Endodermal cell (in vitro differentiated cells): ENCODE data around the gene ATP13A3. TPM values are rescaled to one million over a fixed set of nuclear protein-coding genes. Genes with fewer than 3 reads are reported as not detected.

Experiments
- DNase-seq: peaks from one replicate; pipeline ENCODE4 v3.0.0-alpha.2; 2017
- H3K27ac ChIP-seq: 2 replicates; pipeline ENCODE4 v1.5.1; 2013; ENCODE audit warnings: mild to moderate bottlenecking, low read depth, low read length, moderate library complexity
- H3K27me3 ChIP-seq: 2 replicates; pipeline ENCODE4 v1.6.1; 2013; ENCODE audit warnings: mild to moderate bottlenecking, low read length, moderate library complexity; ENCODE audit not compliant: insufficient read depth, control insufficient read depth, poor library complexity, severe bottlenecking
- H3K36me3 ChIP-seq: 2 replicates; pipeline ENCODE4 v1.7.0; 2013; ENCODE audit warnings: mild to moderate bottlenecking, low read length, moderate library complexity; ENCODE audit not compliant: control insufficient read depth, insufficient read depth
- H3K4me1 ChIP-seq: one replicate; pipeline ENCODE4 v1.7.0; 2013; ENCODE audit warnings: low read length; ENCODE audit not compliant: control insufficient read depth, insufficient read depth
- H3K4me3 ChIP-seq: 2 replicates; pipeline ENCODE4 v1.5.1; 2013; ENCODE audit warnings: mild to moderate bottlenecking, low read length, moderate library complexity
- H3K9ac ChIP-seq: 2 replicates; pipeline ENCODE4 v1.6.1; 2013; ENCODE audit warnings: mild to moderate bottlenecking, low read length, moderate library complexity; ENCODE audit not compliant: poor library complexity, severe bottlenecking; ENCODE audit errors: extremely low read depth
- H3K9me3 ChIP-seq: 2 replicates; pipeline ENCODE4 v1.6.1; 2013; ENCODE audit warnings: mild to moderate bottlenecking, low read length, moderate library complexity; ENCODE audit not compliant: control insufficient read depth
- H3K27ac Mint-ChIP-seq: 2 replicates; pipeline ENCODE4 v1.8.0; 2020; ENCODE audit warnings: mixed read lengths
- H3K27me3 Mint-ChIP-seq: 2 replicates; pipeline ENCODE4 v1.8.0; 2021; ENCODE audit warnings: mild to moderate bottlenecking, mixed read lengths; ENCODE audit not compliant: insufficient read depth
- H3K36me3 Mint-ChIP-seq: 2 replicates; pipeline ENCODE4 v1.8.0; 2020; ENCODE audit warnings: low read depth, mixed read lengths
- H3K4me1 Mint-ChIP-seq: 2 replicates; pipeline ENCODE4 v1.8.0; 2020; ENCODE audit warnings: mixed read lengths
- H3K4me3 Mint-ChIP-seq: 2 replicates; pipeline ENCODE4 v1.8.0; 2020; ENCODE audit warnings: mild to moderate bottlenecking, moderate library complexity, mixed read lengths
- H3K9me3 Mint-ChIP-seq: 2 replicates; pipeline ENCODE4 v1.8.0; 2020; ENCODE audit warnings: mild to moderate bottlenecking, mixed read lengths
- CTCF ChIP-seq: fragments of 200-600 bp; sonication (generic); conservative IDR thresholded peaks from 2 replicates; pipeline ENCODE4 v1.5.0; 2021; ENCODE audit warnings: antibody characterized with exemption, mild to moderate bottlenecking
- WGBS, 2 experiments: methylation state at CpG; one replicate each; pipeline versions ENCODE4 v1.1.5 to v1.1.7; 2013; ENCODE audit warnings: missing lambda C conversion rate in 2 of 2, mixed read lengths in 1 of 2; ENCODE audit not compliant: insufficient coverage in 1 of 2, insufficient read length in 1 of 2; 5-methylcytosine and 5-hydroxymethylcytosine counted together
- total RNA-seq, 2 donors: library from RNA; stranded (reverse); fragmentation: NEBNext Ultra II Directional in 1 of 2; extraction: Animal tissue kit (Norgen Biotek cat#: 25700) in 1 of 2; gene quantifications; 2 replicates in 1 of 2; 3 replicates in 1 of 2; pipeline ENCODE4 v1.2.1, GENCODE V29; 2021

ATP13A3 gene
- total RNA-seq, 2 donors from 2014 or later: 99.7 to 125 TPM

- no peak overlapping the region for H3K4me3 Mint-ChIP-seq
- no peak for DNase-seq
- H3K27ac ChIP-seq: no peak overlapping the region
- no peak for TF ChIP-seq CTCF
- no peak overlapping the region for H3K27ac Mint-ChIP-seq
- H3K9me3 Mint-ChIP-seq: peaks cover 9% of the 10 kb centered on the region
- H3K4me1 ChIP-seq: peaks cover 19% of the 10 kb centered on the region
- H3K36me3 Mint-ChIP-seq: no peaks in the 10 kb centered on the region
- H3K36me3 ChIP-seq: no peaks in the 10 kb centered on the region
- H3K27me3 Mint-ChIP-seq: peaks cover 42% of the 10 kb centered on the region
- H3K4me3 ChIP-seq: no peak overlapping the region
- H3K9me3 ChIP-seq: peaks cover 9% of the 10 kb centered on the region
- H3K27me3 ChIP-seq: peaks cover 39% of the 10 kb centered on the region
- no peak overlapping the region for H3K9ac ChIP-seq
- peaks cover 30% of the 10 kb centered on the region for H3K4me1 Mint-ChIP-seq
- WGBS, 2 experiments: 86 to 90% methylated on average over 15 of the region's 15 CpGs
Observed at GRCh38 chr3:194386066-194386465, 100.7 kb downstream of the ATP13A3 start.

- Histone ChIP-seq H3K36me3 (no peaks in the 10 kb centered on the region), H3K27me3 (peaks cover 44% of the 10 kb centered on the region), H3K9me3 (no peaks in the 10 kb centered on the region), H3K4me1 (peaks cover 19% of the 10 kb centered on the region), H3K27ac (no peak overlapping the region), H3K4me3 (no peak overlapping the region), H3K9ac (no peak overlapping the region)
- no peak for TF ChIP-seq CTCF
- no peak overlapping the region for H3K27ac Mint-ChIP-seq
- H3K4me3 Mint-ChIP-seq: no peak overlapping the region
- peaks cover 48% of the 10 kb centered on the region for H3K27me3 Mint-ChIP-seq
- 94% methylated on average over 4 to 12 of the region's 12 CpGs for WGBS, 2 experiments
- no peaks in the 10 kb centered on the region for H3K36me3 Mint-ChIP-seq
- no peaks in the 10 kb centered on the region for H3K9me3 Mint-ChIP-seq
- H3K4me1 Mint-ChIP-seq: peaks cover 30% of the 10 kb centered on the region
- DNase-seq: no peak
Observed at GRCh38 chr3:194384569-194385001, 102.2 kb downstream of the ATP13A3 start.

DNA sequence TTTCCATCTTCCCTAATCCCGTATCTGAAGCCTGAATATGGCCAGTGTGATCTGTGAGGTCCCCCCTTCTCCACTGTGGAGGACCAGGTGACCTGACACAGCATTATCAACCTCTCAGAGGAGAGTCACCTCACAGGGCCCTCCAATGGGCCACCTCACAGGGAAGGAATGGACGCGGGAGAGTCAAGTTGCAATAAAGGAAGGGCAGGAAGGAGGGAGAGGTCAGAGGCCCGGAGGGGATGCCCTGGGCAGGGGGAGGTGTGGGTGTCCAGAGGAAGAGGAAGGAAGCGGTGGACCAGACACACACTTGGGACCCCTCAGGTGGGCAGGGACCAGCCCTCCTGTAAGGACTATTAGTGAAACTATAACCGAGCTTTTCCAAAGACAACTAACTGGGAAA is 102.6 kb downstream of the ATP13A3 start:
- peaks cover 30% of the 10 kb centered on the region for H3K4me1 Mint-ChIP-seq
- 90 to 95% methylated on average over 6 of the region's 6 CpGs for WGBS, 2 experiments
- no peak for TF ChIP-seq CTCF

More for the DNA sequence above, 102.6 kb downstream of the ATP13A3 start:
- H3K4me1 ChIP-seq: peaks cover 19% of the 10 kb centered on the region
- H3K9me3 ChIP-seq: no peaks in the 10 kb centered on the region
- H3K27me3 ChIP-seq: peaks cover 45% of the 10 kb centered on the region
- peaks cover 49% of the 10 kb centered on the region for H3K27me3 Mint-ChIP-seq
- H3K9ac ChIP-seq: no peak overlapping the region
- H3K9me3 Mint-ChIP-seq: no peaks in the 10 kb centered on the region
- no peak overlapping the region for H3K4me3 Mint-ChIP-seq
- H3K36me3 Mint-ChIP-seq: no peaks in the 10 kb centered on the region
- H3K27ac ChIP-seq: no peak overlapping the region
- H3K36me3 ChIP-seq: no peaks in the 10 kb centered on the region
- H3K4me3 ChIP-seq: no peak overlapping the region
- no peak overlapping the region for H3K27ac Mint-ChIP-seq
- DNase-seq: no peak
